CD4-positive, alpha-beta T cell treated with Interleukin-12 subunit alpha and Interleukin-12 subunit beta, for 1 hour (primary cell): ENCODE results near the gene ALDH1B1.

Source experiments
- DNase-seq: peaks from one replicate; pipeline ENCODE4 v3.0.0-alpha.2; 2020

The ALDH1B1 gene

DNA sequence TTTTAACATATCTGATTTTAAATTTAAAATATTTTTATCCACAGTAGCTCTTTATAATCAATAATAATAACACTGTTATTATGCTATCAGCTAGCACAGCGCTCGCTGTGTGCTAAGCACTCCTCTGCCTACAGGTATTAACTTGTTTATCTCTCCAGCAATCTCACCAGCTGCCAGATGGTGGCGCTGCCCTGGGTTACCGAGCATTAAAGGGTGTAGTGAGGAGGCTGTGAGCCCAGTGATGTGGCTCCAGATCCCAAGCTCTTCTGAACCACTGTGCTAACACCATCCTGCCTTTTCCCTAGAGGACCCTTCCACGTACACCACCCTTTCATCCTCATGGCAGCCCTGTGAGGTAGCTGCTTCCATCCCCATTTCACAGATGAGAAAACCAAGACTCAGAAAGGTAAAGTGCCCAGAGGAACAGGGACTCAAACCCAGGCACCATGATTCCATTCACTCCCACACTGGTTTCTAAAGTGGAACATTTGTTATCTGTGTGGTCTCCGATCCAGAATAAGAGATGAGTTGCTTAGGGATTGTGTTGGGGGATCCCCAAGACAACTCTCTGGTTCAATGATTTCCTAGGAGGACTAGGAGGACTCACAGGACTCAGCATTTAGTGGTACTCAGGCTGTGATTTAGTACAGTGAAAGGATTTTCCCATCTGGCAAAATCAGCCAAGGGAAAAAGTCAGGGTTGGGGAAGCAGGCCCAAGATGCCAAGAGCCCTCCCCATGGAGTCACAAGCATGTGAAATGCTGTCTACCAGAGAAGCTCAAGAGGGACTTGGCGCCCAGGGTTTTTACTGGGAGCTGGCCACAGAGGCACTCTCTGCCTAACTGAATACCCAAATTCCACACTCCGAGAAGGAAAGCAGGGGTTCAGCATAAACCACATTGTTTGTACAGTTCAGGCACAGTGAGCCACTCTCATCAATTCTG, 24.8 kb downstream of the ALDH1B1 start:
- peak; percentile 28 for DNase-seq

GRCh38 chr9:38418366-38418765, 25.9 kb downstream of the ALDH1B1 start:
- DNase-seq, result no peak

DNA sequence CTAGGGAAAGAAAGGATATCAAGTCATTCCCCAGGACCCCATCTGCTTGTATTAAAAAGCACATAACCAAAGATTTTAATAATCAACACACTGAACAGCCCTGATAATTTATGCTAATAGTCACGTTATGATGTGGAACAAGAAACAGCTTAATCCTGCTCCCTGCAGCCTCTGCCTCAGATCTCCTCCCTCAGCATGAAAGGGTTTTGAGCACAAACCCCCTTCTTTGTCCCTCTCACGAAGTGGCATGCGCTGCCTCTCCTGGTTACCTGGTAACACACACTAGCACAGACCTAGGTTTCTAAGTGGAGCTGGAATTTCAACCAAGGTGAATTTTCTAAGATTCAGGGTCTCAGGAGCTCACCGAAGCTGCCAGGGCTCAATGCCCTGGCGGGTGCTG, 26.7 kb downstream of the ALDH1B1 start:
- no peak for DNase-seq

DNA sequence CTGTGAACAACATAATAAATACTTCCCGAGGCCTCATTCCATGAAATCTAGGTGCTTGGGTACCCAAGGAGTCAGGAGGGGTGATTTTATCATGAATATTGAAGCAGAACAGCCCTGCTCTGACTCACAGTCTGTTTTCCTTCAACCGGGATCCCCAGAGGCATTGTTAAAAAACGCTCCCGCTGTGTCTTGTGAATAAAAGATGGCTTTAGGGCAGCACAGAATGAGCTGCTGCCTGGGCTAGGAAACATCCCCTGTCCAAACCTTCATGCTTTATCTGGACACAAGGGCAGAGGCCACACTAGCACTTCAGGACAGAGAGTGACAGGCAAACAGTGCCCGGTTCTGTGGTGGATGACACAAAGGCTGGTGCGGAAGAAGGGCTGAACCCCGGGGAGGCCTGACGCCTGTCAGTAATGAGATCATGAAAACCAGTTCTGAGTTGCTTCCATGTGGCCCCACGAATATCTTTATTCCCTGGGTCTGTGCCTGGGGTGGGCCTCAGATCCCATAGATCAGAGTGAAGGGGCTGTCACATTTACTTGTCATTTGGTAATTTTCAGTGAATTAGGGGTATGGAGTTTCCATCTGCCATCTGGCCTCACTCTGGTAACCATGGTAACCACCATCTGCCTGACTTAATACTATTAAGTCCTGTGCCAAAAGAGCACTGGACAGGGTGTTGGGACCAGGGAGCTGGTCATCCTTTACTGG, 29.2 kb downstream of the ALDH1B1 start:
- DNase-seq, result no peak

DNA sequence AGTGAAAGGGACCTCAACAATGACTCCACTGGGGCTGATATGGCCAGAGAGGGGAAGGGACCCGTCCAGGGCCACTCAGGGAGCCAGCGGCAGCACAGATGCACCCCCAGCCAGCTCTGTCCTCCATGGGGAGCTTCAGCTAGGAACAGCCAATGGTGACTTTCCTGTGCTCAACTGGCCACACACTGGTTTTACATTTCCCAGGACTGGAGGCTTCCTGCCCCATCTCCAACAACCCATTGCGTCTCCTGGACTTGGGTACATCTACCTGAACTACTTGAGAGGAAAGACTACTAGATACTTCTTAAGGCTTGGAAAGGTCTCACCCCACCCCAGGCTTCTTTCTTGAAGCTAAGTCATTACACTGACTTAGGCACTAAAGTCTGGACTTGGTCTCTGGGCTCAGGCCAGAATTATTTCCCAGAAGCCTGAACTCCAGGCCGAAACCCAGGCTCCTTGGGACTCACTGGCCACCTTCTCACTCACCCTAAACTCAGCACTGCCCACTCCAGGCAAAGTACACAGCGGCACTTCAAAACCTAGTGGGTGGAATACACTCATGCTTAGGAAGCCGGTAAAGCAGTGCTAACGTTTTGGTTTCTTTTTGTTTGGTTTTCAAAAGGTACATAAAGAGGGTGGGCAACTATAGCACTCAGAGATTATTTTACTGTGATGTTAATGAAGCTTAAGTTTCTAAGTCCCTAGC, 30.2 kb downstream of the ALDH1B1 start:
- no peak for DNase-seq

DNA sequence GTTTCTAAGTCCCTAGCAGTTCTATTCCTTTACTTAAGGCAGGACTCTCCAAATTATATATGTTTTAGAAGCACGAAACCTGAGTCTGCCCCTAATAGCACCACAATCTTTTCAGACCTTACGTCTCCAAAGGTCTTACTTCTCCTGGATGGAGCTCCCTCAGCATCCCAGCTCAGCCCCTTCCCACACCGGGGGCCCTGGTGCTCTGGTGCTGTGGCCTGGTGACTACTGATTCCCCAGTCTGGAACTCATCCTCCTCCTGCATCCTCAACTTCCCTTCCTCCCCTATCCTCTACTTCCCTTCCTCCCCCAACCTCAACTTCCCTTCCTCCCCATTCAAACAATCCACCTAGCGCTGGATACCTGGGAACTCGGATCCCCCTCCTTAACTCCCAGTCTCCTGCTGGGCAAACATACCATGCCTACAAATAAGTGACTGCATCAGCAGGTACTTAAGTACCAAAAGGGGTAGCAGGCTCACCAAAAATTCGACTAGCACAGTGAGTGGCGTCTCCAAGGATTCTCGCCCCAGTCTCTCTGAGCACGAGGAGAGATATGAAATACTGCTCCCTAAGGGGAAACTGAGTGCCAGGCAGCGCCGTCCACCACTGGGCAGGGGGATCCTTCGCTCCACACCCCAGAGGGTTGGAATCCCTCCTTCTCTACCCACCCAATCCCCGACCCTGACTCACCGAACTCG, 30.9 kb downstream of the ALDH1B1 start:
- DNase-seq, result no peak

- no peak for DNase-seq
These were observed 31.7 kb downstream of the ALDH1B1 start, which contains the start of gene IGFBPL1 for GRCh38 chr9:38423973-38424843. Gene IGFBPL1 (minus strand): TSS chr9:38424454. CDS start chr9:38424424, 30 bp downstream.

- no peak for DNase-seq
These were observed 32.4 kb downstream of the ALDH1B1 start for GRCh38 chr9:38424918-38425317.

DNA sequence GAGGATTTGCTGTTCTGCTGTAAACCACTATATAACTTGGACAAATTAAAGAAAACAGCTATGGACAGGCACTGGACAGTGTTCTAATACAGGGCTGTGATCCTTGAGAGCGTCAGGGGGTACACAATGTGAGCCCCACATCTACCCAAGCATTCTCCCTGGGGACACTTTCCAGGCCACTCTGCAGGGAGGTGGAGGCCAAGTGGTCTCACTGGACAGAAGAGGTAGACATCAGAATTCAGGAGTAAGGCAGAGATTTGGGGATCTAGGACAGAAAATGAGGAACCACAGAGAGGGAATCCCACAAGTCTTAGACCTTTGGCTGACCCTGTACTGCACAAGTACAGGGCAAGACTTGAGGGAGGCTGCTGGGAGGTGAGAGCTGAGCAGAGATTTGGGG, 35.6 kb downstream of the ALDH1B1 start:
- no peak for DNase-seq

DNA sequence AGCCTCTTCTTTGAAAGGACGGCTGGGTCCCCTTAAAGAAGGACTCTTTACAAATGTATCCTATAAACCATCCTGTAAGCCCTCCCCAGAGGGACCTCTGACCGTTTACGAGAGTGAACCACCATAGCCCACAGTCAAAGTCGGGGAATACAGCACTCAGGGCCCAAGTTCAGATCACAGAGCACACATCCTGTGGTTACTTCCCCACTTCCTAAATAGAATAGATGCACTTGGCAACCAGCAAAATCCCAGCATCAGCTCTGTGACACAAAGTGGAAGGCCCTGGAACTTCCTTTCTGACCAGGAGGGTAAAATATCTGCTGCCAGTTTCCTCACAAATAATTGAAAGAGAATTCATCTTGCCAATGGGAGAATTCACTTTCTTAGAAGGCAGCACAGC, 38.6 kb downstream of the ALDH1B1 start:
- DNase-seq, result no peak

DNA sequence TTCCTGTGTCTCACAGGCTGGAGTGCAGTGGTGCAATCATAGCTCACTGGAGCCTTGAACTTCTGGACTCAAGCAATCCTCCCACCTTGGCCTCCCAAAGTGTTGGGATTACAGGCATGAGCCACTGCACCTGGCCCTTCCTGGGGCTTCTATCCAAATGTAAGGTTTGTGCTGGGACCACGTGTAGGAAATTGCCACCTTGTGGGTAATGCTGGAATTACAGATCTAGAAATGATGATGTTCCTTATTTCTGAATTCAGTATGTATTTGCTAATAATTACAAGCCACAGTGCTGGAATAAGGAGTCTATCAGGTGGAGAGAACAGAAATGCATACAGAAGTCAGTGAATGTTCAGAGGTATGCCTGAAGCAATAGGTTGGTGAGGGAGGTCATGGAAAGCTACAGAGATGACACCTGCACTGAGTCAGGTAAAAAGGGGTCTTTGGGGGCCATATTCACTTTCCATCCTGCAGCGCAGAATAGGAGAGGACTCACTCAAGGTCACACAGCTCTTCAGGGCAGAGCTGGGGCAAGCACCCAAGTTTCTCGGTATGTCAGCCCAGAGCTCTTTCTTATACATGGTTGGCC, 40.5 kb downstream of the ALDH1B1 start:
- peak; percentile 36 for DNase-seq

GRCh38 chr9:38434365-38434764, 41.9 kb downstream of the ALDH1B1 start:
- no peak for DNase-seq

DNA sequence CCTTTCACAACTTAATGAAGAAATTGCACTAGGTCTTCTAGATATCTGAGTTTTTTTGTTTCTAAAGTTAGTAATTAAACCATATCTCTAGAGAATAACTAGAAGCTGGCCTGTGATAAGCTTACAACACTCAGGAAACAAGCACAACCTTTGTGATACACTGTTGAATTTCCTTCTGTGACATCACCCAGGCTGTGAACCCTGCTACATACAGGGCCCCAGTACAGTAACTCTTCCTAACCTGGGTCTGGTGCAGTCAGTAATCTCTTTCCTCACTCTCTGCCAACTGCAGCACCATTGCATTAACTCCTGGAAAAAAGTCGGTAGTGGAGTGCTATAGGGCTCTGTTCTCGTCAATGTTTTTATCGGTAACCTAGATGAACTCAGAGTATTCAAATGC, 42.4 kb downstream of the ALDH1B1 start:
- DNase-seq, result no peak

DNA sequence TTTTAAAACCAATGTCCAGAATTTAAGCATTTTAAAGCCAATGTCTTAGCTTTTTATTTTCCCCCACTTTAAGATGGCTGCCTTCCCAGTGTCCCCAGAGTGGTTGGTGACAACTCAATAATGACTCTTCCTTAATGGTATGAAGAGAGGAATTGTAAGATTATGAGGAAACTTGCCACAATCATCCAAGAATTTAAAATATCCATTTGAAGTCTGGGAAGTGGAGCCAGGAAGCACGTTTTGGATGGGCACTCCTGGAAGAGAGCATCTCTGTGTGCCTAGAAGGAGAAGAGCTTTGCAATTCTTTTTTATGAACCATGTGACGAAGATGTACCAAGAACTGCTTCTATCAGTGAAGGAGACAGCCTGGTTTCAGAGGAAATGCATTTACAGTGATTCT, 43.0 kb downstream of the ALDH1B1 start:
- DNase-seq, result no peak

DNA sequence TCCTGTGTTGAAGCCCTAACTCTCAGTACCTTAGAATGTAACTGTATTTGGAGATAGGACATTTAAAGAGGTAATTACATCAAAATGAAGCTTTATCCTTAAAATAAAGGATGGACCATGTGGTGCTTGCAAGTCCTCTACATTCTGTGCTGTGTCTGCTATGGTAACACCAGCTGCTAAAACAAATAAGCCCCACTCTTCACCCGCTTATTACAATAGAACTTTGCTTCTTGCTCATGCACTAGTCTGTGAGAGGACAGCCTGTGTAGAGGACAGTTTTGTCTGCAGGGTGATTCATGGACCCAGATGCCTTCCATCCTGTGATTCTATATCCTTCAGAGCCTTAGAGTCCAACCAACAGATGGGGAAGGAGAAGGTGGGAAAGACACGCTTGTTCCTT, 44.2 kb downstream of the ALDH1B1 start:
- DNase-seq, result no peak

- no peak for DNase-seq
These were observed 44.8 kb downstream of the ALDH1B1 start for GRCh38 chr9:38437193-38437823.

- no peak for DNase-seq
These were observed 46.9 kb downstream of the ALDH1B1 start for GRCh38 chr9:38439291-38439915.

DNA sequence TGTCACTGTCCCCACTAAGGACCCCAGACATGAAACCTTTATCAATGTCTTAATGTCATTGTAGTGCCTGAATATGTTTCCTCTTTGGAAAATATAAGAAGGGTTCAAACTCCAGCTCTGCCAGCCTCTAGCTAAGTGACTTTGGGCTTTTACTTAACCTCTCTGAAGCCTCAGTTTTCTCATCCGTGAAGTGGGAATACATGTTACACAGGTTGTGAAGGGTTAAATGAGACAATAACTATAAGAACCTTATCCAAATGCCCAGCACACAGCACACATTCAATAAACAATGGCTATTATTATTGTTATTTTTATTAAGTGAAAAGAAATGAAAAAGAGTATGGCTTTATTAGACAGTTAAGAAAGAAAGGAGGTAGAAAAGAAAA, 47.4 kb downstream of the ALDH1B1 start:
- no peak for DNase-seq

- no peak for DNase-seq
These were observed 48.0 kb downstream of the ALDH1B1 start for GRCh38 chr9:38440516-38440915.

- no peak for DNase-seq
These were observed 49.0 kb downstream of the ALDH1B1 start for GRCh38 chr9:38441347-38442085.
